ENCODE results near the gene DNAH11.
"Not testable (repeated sequence)": the region's sequence is repeated elsewhere in the genome, so short reads cannot be mapped to it uniquely, and the experiment has no call there.

Gene DNAH11, protein sequence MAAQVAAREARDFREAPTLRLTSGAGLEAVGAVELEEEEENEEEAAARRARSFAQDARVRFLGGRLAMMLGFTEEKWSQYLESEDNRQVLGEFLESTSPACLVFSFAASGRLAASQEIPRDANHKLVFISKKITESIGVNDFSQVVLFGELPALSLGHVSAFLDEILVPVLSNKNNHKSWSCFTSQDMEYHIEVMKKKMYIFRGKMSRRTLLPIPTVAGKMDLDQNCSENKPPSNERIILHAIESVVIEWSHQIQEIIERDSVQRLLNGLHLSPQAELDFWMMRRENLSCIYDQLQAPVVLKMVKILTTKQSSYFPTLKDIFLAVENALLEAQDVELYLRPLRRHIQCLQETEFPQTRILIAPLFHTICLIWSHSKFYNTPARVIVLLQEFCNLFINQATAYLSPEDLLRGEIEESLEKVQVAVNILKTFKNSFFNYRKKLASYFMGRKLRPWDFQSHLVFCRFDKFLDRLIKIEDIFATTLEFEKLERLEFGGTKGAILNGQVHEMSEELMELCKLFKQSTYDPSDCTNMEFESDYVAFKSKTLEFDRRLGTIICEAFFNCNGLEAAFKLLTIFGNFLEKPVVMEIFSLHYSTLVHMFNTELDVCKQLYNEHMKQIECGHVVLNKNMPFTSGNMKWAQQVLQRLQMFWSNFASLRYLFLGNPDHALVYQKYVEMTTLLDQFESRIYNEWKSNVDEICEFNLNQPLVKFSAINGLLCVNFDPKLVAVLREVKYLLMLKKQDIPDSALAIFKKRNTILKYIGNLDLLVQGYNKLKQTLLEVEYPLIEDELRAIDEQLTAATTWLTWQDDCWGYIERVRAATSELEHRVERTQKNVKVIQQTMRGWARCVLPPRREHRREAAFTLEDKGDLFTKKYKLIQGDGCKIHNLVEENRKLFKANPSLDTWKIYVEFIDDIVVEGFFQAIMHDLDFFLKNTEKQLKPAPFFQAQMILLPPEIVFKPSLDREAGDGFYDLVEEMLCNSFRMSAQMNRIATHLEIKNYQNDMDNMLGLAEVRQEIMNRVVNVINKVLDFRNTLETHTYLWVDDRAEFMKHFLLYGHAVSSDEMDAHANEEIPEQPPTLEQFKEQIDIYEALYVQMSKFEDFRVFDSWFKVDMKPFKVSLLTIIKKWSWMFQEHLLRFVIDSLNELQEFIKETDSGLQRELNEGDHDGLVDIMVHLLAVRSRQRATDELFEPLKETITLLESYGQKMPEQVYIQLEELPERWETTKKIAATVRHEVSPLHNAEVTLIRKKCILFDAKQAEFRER (N-terminal part only)

DNA sequence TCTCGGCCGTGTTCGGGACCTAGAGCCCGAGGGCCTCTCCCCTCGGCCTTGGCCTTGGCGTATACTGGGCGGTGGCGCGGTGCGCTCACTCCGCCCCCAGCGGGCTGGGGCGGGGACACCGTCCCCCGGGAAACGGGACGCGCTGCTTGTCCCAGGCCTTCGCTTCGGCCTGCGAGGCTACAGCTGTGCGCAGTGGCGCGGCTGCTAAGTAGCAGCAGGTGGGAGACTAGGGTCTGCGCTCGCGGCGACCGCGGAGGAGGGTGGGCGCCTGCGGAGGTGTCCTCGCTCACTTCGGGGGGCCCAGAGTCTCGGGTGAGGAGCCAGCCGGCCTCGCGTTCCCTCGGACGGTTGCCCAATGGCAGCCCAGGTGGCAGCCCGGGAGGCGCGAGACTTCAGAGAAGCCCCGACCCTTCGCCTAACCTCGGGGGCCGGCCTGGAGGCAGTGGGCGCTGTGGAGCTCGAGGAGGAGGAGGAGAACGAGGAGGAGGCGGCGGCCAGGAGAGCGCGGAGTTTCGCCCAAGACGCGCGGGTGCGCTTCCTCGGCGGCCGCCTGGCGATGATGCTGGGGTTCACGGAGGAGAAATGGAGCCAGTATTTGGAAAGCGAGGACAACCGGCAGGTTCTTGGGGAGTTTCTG lies at the start of gene DNAH11:
DNAH11 (plus strand) TSS at position 149 of the 637 bp plus-strand sequence; CDS start at position 356, 207 bp downstream.
- DNase-seq (ENCODE audit: low read depth), result peak; percentile 48

DNA sequence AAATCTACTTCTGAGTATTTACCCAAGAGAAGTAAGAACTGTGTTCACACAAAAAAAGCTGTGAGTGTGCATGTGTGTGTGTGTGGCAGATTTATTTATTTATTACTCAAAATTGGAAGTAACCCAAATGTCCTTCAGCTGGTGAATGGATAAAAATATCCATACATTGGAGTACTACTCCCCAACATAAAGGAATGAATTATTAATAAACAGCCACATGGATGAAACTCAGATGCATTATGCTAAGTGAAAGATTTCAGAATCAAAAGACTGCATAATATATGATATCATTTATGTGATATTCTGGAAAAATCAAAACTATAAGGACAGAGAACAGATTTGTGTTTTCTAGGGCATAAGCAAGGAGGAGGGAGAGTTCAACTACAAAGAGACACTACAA lies 47.1 kb upstream of the DNAH11 start:
- no peak for DNase-seq (ENCODE audit: low read depth)

DNA sequence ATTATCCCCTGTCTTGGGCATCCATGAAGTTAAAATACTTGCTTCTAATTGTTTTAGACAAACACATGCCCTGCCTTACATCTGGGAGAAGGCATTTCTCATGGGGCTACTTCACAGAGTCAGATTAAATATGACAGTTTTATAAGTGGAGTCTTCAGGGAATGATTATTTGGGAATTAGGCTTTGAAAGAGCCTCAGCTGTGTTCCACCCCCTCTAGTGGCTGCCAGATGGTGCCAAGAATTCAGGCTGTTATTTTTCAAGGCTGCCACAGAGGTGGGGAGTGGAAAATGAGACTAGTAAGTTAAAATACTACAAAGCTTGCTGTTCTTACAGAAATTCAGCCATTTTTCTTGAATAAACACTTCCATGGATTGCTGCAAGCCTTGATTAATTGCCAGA lies 45.8 kb upstream of the DNAH11 start:
- DNase-seq (ENCODE audit: low read depth), result peak; percentile 42

DNA sequence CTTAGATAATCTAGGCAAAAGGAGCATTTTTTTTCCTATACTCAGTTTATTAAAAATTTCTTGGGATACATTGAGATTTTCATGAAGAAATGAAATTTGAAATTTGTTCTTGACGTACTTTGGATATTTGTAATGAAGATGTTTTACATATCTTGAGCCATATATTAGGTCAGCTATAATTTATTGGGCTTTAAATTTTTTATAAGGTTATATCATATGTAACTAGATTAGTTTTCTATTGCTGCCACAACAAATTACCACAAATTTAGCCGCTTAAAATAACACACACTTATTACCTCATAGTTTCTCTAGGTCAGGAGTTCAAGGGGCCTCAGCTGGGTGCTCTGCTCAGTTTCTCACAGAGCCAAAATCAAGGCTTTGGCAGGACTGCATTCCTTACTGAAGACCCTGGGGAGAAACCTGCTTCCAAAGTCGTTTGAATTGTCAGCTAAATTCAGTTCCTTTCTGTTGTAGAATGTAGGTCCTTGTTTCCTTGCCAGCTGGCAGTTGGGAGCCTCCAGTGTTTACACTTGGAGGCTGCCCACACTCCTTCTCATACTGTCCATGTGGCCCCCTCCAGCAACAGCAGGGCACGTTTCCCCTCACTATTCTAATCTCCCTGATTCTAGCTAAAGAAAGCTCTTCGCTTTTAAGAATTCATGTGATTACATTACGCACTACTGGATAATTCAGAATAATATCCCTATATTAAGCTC lies 42.6 kb upstream of the DNAH11 start:
- no peak for DNase-seq (ENCODE audit: low read depth)

DNA sequence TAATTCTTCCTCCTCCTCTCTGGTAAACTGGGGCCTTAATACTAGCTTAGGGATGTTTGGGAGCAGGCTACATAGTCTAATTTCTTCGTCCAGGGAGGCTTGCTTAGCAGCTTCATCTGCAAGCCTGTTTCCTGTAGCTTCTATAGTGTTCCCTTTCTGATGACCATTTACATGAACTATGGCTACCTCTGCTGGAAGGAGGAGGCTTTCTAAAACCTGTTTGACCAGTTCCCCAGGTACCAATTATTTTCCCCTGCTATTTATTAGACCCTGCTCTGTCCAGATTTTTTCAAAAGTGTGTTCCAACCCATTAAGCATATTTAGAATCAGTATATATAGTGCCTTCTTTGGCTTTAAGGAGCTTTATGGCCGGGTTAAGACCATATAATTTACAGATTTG lies 38.8 kb upstream of the DNAH11 start:
- no peak for DNase-seq (ENCODE audit: low read depth)

DNA sequence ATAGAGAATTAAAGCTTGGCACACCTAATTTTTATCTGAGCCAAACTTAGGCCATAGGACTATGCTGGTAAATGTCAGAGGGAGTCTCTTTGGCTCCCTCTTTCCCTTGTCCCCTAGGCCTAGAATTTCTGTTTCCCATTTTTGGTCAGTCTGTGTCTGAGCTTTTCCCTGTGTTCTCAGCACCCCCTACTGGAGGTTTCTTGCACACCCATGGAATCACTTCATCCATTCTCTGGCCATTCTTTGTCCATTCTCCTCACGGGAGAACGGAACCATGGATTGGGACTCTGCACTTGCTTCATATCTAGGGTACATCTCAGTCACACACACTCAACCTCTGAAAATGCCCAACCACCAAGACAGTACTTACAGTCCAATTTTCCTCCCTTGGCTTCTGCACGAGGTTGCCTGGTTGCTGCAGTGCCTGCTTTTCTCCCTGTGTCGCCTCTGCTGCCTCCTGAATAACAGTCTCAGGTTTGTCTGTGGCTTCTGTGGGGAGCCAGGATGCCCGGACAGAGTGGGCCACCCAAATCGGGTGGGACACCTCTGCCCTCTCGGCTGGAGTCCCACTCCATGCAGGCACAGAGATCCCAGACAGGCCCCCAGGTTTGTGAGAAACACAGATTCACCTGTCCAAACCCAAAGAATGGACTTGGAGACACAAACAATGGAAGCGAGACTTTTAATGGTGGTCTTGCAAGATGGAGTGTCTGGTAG lies 35.1 kb upstream of the DNAH11 start:
- peak; percentile 59 for DNase-seq (ENCODE audit: low read depth)

DNA sequence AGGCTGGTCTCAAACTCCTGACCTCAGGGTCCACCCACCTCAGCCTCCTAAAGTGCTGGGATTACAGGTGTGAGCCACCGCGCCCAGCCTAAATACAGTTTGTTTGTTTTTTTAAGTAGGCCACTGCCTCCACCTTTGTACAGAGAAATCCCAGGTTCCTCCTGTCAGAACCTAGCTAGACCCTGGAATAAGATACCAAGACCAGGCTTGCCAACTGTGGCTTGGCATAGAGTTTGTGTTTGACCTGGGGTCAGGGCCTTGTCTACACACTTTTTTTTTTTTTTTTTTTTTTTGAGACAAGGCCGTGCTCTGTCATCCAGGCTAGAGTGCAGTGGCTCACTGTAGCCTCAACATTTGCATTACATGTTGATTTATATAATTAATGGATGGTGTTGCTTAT lies 34.3 kb upstream of the DNAH11 start:
- DNase-seq (ENCODE audit: low read depth), result no peak

DNA sequence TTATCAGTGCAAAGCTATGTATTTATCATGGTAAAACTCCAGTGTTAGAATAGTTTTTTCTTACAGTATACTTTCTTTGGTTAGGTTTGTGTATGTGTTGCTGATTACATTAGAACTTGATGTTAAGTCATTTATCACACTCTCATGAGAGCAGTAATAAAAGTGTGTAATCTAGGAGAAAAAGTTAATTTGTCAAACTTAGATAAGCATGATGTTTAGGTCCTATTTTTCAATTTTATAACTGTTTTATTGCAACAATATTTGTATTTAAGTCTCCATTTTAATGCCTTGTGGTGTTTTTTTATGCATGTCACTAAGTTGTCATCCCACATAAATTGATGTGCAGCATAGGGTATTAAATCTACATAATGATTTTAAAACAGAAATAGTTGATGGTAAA lies 28.8 kb upstream of the DNAH11 start:
- DNase-seq (ENCODE audit: low read depth), result no peak

DNA sequence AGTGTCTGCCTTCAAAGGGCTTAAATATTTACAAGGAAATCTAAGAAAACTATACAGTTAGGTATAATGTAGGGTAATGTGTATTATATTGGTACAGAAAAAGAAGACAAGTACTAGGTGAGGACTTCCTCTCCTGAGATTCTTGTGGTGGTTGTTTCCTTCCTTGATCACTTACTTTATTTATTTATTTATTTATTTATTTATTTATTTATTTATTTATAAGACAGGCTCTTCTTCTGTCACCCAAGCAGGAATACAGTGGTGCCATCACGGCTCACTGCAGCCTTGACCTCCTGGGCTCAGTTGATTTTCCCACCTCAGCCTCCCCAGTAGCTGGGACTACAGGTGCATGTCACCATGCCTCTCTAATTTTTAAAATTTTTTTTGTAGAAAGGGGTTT lies 18.2 kb upstream of the DNAH11 start:
- no peak for DNase-seq (ENCODE audit: low read depth)

DNA sequence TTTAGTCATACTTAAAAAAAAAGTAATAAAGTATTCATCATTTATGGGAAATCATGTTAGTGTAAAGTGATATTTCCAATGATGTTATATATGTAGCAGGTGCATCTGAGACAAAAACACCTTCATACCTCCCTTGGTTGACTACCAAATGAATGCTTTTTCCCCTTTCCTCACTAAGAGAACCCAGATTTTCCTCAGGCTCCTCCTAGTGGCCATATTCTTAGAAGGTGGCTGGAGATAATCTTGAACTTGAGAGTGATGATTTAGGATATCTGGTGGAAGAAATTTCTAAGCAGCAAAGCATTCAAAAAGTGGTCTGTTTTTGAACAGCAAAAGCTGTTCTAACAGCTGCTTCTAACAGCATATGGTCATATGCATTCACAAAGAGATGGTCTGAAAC lies 16.8 kb upstream of the DNAH11 start:
- peak; percentile 42 for DNase-seq (ENCODE audit: low read depth)

DNA sequence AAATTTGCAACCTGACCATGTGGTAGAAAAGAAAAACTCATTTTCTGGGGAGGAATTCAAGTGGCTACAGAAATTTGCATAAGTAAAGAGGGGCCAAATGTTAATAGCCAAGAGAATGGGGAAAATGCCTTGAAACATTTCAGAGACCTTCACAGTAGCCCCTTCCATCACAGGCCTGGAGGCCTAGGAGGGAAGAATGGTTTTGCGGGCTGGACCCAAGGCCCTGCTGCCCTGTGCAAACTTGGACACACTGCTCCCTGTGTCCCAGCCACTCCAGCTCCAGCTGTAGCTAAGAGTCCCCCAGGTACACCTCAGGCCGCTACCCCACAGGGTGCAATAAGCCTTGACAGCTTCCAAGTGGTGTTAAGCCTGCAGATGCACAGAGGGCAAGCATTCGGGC lies 16.4 kb upstream of the DNAH11 start:
- no peak for DNase-seq (ENCODE audit: low read depth)

DNA sequence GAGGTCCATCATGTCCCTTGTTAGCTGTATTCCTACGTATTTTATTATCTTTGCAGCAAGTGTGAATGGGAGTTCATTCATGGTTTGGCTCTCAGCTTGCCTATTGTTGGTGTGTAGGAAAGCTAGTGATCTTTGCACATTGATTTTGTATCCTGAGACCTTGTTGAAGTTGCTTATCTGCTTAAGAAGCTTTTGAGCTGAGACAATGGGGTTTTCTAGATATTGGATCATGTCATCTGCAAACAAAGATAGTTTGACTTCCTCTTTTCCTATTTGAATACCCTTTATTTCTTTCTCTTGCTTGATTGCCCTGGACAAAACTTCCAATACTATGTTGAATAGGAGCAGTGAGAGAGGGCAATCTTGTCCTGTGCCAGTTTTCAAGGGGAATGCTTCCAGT lies 10.4 kb upstream of the DNAH11 start:
- DNase-seq (ENCODE audit: low read depth), result not testable (repeated sequence)

DNA sequence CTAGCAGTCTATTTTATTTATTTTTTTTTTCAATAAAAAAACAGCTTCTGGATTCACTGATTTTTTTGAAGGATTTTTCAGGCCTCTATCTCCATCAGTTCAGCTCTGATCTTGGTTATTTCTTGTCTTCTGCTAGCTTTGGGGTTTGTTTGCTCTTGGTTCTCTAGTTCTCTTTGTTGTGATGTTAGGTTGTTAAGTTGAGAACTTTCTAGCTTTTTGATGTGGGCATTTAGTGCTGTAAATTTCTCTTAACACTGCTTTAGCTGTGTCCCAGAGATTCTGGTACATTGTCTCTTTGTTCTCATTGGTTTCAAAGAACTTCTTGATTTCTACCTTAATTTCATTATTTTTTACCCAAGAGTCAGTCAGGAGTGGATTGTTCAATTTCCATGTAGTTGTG lies 9.2 kb upstream of the DNAH11 start:
- DNase-seq (ENCODE audit: low read depth), result not testable (repeated sequence)

DNA sequence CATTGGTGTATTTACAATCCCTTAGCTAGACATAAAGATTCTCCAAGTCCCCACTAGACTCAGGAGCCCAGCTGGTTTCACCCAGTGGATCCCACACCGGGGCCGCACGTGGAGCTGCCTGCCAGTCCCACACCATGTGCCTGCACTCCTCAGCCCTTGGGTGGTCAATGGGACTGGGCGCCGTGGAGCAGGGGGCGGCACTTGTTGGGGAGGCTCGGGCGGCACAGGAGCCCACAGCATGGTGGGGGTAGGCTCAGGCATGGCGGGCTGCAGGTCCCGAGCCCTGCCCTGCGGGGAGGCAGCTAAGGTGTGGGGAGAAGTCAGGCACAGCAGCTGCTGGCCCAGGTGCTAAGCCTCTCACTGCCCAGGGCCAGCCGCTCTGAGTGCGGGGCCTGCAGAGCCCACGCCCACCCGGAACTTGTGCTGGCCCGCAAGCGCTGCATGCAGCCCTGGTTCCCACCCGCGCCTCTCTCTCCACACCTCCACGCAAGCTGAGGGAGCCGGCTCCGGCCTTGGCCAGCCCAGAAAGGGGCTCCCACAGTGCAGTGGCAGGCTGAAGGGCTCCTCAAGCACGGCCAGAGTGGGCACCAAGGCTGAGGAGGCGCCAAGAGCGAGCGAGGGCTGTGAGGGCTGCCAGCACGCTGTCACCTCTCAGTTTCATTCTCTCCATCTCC lies 6.3 kb upstream of the DNAH11 start:
- not testable (repeated sequence) for DNase-seq (ENCODE audit: low read depth)

DNA sequence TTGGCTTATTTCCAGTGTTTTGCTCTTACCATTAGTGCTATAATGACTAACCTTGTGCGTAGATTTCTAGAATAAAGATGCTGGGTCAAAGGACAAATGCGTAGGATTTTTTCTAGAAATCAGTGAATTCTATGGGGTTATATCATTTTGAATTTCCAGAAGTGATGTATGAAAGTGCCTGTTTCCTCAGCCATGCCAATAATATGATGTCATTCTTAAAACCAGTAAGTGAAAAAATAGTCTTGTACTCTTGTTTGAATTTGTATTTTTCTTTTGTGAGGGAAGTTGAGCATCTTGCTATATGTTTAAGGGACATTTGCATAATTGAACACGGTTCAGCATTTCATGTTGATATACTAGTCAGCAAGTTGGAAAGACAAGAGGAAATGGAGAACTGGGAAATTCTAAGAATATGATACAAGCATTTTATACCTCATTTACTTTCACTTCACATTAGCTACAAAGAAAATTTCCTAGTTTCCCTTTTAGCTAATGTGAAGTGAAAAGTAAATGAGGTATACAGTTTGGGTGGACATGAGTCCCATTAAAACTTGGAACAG lies 3.8 kb upstream of the DNAH11 start:
- no peak for DNase-seq (ENCODE audit: low read depth)

DNA sequence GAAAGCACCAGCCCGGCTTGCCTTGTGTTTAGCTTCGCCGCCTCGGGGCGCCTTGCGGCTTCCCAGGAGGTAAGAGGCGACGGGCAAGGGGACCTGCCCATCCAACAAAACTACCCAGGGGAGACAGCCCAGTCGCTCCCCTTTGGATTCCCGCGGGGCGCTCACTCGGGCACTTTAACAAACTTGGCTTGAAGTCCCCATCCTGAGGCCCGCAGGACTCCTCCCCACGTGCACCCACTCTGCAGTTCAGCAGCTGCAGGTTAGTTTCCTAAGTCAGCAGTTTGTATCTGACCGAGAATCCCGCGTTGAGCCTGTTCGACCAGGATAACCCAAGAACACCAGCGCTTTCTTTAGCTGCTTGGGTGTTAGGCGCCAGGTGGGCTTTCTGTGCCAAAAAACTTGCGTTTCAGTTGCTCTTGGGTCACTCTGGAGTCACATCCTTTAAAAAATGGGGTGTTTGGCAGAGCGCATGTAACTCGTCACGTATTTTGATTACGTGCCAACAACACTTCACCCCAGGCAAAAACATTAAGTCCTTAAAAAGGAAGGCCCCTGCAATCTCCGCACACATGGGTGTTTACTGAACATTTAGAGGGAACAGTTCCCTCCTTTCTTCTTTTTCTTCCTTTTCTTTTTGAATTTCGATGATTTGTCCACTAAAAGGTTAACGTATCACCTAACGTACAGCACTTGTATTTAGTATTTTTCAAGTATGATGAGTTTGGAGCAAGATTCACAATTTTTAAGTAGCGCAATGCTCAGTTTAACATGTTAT lies 876 bp downstream of the DNAH11 start:
- peak; percentile 17 for DNase-seq (ENCODE audit: low read depth)

DNA sequence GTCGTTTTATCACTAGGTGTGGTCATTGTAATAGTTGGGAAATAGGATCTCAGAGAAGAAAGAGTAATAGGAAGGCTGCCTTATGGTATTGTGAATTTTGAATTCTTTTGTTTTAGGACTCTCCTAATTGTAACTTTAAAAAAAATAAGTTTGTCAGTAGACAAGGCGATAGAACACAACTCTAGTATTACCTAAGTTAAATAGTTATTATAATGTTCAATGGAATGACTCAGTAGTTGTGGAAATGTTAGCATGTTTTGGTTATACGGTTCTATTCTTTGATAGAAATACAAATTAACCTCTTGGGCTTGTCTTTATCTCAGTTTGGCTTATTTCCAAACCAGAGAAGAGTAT lies 1.4 kb downstream of the DNAH11 start:
- DNase-seq (ENCODE audit: low read depth), result no peak

DNA sequence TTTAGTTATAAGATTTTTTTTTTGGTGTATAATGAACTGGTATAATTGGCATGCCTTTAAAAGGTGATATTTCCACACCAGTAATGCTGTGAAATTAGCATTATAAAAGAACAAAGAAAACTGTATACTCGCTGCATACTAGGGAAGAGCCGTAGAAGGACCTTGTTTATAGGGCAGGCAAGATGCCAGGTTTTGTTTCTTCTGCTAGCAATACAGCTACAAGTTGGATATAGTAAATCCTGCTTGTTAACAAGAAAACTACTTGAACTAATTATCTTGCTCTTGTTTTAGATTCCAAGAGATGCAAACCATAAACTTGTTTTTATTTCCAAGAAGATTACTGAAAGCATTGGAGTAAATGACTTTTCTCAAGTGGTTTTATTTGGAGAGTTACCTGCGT lies 1.9 kb downstream of the DNAH11 start:
- no peak for DNase-seq (ENCODE audit: low read depth)

DNA sequence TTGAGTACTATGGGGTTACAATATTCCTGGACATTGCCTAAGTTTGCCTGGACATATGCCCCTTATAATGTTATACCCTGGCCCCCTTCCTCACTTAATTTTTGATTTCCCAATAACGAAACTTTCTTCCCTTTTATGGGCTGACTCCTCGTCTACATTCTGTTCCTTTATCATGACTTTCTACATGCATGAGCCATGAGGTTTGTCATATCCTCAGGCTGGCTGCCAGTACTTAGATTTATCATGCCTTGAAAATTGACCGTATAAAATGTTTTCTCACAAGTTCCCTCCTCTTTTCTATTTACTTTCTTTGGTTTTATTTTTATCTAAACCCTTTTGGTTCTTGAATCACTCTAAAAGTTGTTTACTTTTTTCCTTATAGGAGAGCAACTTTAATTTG lies 4.7 kb downstream of the DNAH11 start:
- peak; percentile 12 for DNase-seq (ENCODE audit: low read depth)

Measured in ELR (cell line).